Activated CD4-positive, alpha-beta T cell treated with anti-CD3 and anti-CD28 coated beads for 36 hours (primary cell): ENCODE data around the gene CAB39L. TPM values are rescaled to one million over a fixed set of nuclear protein-coding genes. Genes with fewer than 3 reads are reported as not detected.

Source experiments
- ATAC-seq: fragments of 200-7000 bp; cut with Tn5 transposase; one replicate; pipeline ENCODE4 v1.10.0; 2021; ENCODE audit warnings: mild to moderate bottlenecking, moderate library complexity
- CTCF ChIA-PET: fragments of 350-600 bp; sonication (Branson Sonifier 250); formaldehyde crosslinking; loops from one replicate; lab custom pipeline; 2021; ENCODE audit warnings: antibody characterized with exemption; lab: Charles Lee
- POLR2A ChIA-PET: fragments of 350-600 bp; sonication (Branson Sonifier 250); formaldehyde crosslinking; loops from one replicate; lab custom pipeline; 2021; ENCODE audit warnings: antibody characterized with exemption, inconsistent platforms; lab: Charles Lee
- DNase-seq: peaks from one replicate; pipeline ENCODE4 v3.0.0-alpha.2; 2020
- H3K27ac Mint-ChIP-seq: one replicate; pipeline ENCODE4 v1.8.0; 2021; ENCODE audit warnings: mixed read lengths
- H3K27me3 Mint-ChIP-seq: one replicate; pipeline ENCODE4 v1.8.0; 2021; ENCODE audit warnings: mixed read lengths
- H3K36me3 Mint-ChIP-seq: one replicate; pipeline ENCODE4 v1.8.0; 2021; ENCODE audit warnings: low read depth, mixed read lengths
- H3K4me1 Mint-ChIP-seq: one replicate; pipeline ENCODE4 v1.8.0; 2021; ENCODE audit warnings: mixed read lengths
- H3K4me3 Mint-ChIP-seq: one replicate; pipeline ENCODE4 v1.8.0; 2021; ENCODE audit warnings: mild to moderate bottlenecking, moderate library complexity, mixed read lengths
- H3K9me3 Mint-ChIP-seq: one replicate; pipeline ENCODE4 v1.8.0; 2021; ENCODE audit warnings: low read depth, mixed read lengths
- intact Hi-C, 2 experiments: fragments of 100-400 bp; cut with DNase I in 1 of 2; cut with micrococcal nuclease in 1 of 2; formaldehyde crosslinking; loops; one replicate each; pipeline versions ENCODE4 v1.14.2 to v1.15.1; 2022 to 2024; cut with DNase I, micrococcal nuclease
- total RNA-seq, 2 experiments: library from RNA; stranded (reverse); gene quantifications; one replicate each; pipeline ENCODE4 v1.2.3, GENCODE V29; 2021

CAB39L gene
- total RNA-seq, 2 experiments from 2014 or later, result 4.8 to 5.7 TPM

- Mint-ChIP-seq H3K9me3 (no peaks in the 10 kb centered on the region), H3K4me1 (peaks cover 8% of the 10 kb centered on the region), H3K4me3 (no peak overlapping the region), H3K36me3 (no peaks in the 10 kb centered on the region), H3K27me3 (no peaks in the 10 kb centered on the region), H3K27ac (no peak overlapping the region)
- POLR2A ChIA-PET, result no interaction called here
- ATAC-seq (no peak), DNase-seq (no peak)
- CTCF ChIA-PET, result interaction anchor here (0.5 to 0.8 kb wide), 2 partner anchors 304 to 311 kb away, joined by 3 to 4 read pairs; no protein-coding TSS in a partner anchor
- intact Hi-C loops, result no loop called here
Measured at GRCh38 chr13:49320975-49321374, 122.9 kb downstream of the CAB39L start.

- intact Hi-C loops, result no loop called here
- ATAC-seq (no peak), DNase-seq (no peak)
- POLR2A ChIA-PET, result no interaction called here
- CTCF ChIA-PET, result no interaction called here
- peaks cover 8% of the 10 kb centered on the region for H3K4me1 Mint-ChIP-seq
- H3K9me3 Mint-ChIP-seq, result no peaks in the 10 kb centered on the region
- no peak overlapping the region for H3K4me3 Mint-ChIP-seq
- no peak overlapping the region for H3K27ac Mint-ChIP-seq
- H3K27me3 Mint-ChIP-seq, result no peaks in the 10 kb centered on the region
- H3K36me3 Mint-ChIP-seq, result no peaks in the 10 kb centered on the region
Measured at GRCh38 chr13:49319951-49320350, 123.9 kb downstream of the CAB39L start.

- POLR2A ChIA-PET, result no interaction called here
- no peaks in the 10 kb centered on the region for H3K36me3 Mint-ChIP-seq
- ATAC-seq, result no peak
Measured at GRCh38 chr13:49319551-49319950, 124.3 kb downstream of the CAB39L start.

GRCh38 chr13:49315756-49316482, 127.9 kb downstream of the CAB39L start:
- no peak for ATAC-seq
- no peak for DNase-seq
- POLR2A ChIA-PET, result no interaction called here
- Mint-ChIP-seq H3K4me3 (no peak overlapping the region), H3K27me3 (no peaks in the 10 kb centered on the region), H3K36me3 (no peaks in the 10 kb centered on the region), H3K27ac (no peak overlapping the region), H3K9me3 (no peaks in the 10 kb centered on the region), H3K4me1 (peaks cover 15% of the 10 kb centered on the region)
- intact Hi-C loops, result no loop called here
- CTCF ChIA-PET, result interaction anchor here (1.2 kb wide), 1 partner anchor 25 kb away, joined by 3 read pairs; no protein-coding TSS in a partner anchor

More at GRCh38 chr13:49319551-49319950, 124.3 kb downstream of the CAB39L start:
- intact Hi-C loops, result no loop called here
- no peaks in the 10 kb centered on the region for H3K9me3 Mint-ChIP-seq
- CTCF ChIA-PET, result no interaction called here
- no peak overlapping the region for H3K27ac Mint-ChIP-seq
- no peak for DNase-seq
- H3K27me3 Mint-ChIP-seq, result no peaks in the 10 kb centered on the region
- peaks cover 8% of the 10 kb centered on the region for H3K4me1 Mint-ChIP-seq
- H3K4me3 Mint-ChIP-seq, result no peak overlapping the region

- no peak overlapping the region for H3K4me3 Mint-ChIP-seq
- POLR2A ChIA-PET, result no interaction called here
- H3K36me3 Mint-ChIP-seq, result no peaks in the 10 kb centered on the region
- peaks cover 10% of the 10 kb centered on the region for H3K4me1 Mint-ChIP-seq
- no peaks in the 10 kb centered on the region for H3K9me3 Mint-ChIP-seq
- no peak for DNase-seq
- H3K27me3 Mint-ChIP-seq, result no peaks in the 10 kb centered on the region
- no peak for ATAC-seq
- intact Hi-C loops, result no loop called here
- H3K27ac Mint-ChIP-seq, result no peak overlapping the region
- CTCF ChIA-PET, result interaction anchor here (1.2 kb wide), 1 partner anchor 25 kb away, joined by 3 read pairs; no protein-coding TSS in a partner anchor
Measured at GRCh38 chr13:49315036-49315565, 128.8 kb downstream of the CAB39L start.

- Mint-ChIP-seq H3K9me3 (no peaks in the 10 kb centered on the region), H3K27me3 (no peaks in the 10 kb centered on the region), H3K4me1 (peaks cover 10% of the 10 kb centered on the region), H3K4me3 (no peak overlapping the region), H3K27ac (no peak overlapping the region), H3K36me3 (no peaks in the 10 kb centered on the region)
- intact Hi-C loops, result no loop called here
- CTCF ChIA-PET, result interaction anchor here (1.2 kb wide), 1 partner anchor 293 kb away, joined by 5 read pairs; no protein-coding TSS in a partner anchor
- POLR2A ChIA-PET, result no interaction called here
- no peak for DNase-seq
- no peak for ATAC-seq
Measured at GRCh38 chr13:49314344-49314882, 129.5 kb downstream of the CAB39L start.

- intact Hi-C loops, result no loop called here
- ChIA-PET POLR2A (no interaction called here), CTCF (interaction anchor here (1.4 to 1.9 kb wide), 2 partner anchors 23 to 297 kb away, joined by 3 to 7 read pairs; no protein-coding TSS in a partner anchor)
- Mint-ChIP-seq H3K4me1 (peaks cover 10% of the 10 kb centered on the region), H3K27me3 (no peaks in the 10 kb centered on the region), H3K36me3 (no peaks in the 10 kb centered on the region), H3K27ac (no peak overlapping the region), H3K4me3 (no peak overlapping the region), H3K9me3 (no peaks in the 10 kb centered on the region)
- DNase-seq (no peak), ATAC-seq (no peak)
Measured at GRCh38 chr13:49311816-49312215, 132.0 kb downstream of the CAB39L start.

GRCh38 chr13:49310251-49310650, 133.6 kb downstream of the CAB39L start:
- intact Hi-C loops, result no loop called here
- POLR2A ChIA-PET, result no interaction called here
- Mint-ChIP-seq H3K27me3 (no peaks in the 10 kb centered on the region), H3K4me1 (peaks cover 10% of the 10 kb centered on the region), H3K4me3 (no peak overlapping the region), H3K36me3 (no peaks in the 10 kb centered on the region), H3K9me3 (no peaks in the 10 kb centered on the region), H3K27ac (no peak overlapping the region)
- CTCF ChIA-PET, result no interaction called here
- DNase-seq (no peak), ATAC-seq (no peak)

GRCh38 chr13:49308921-49309408, 134.9 kb downstream of the CAB39L start:
- no peaks in the 10 kb centered on the region for H3K9me3 Mint-ChIP-seq
- intact Hi-C loops, result no loop called here
- H3K27ac Mint-ChIP-seq, result no peak overlapping the region
- CTCF ChIA-PET, result interaction anchor here (0.5 kb wide), 1 partner anchor 311 kb away, joined by 3 read pairs; no protein-coding TSS in a partner anchor
- POLR2A ChIA-PET, result no interaction called here
- ATAC-seq, result no peak
- no peak for DNase-seq
- H3K36me3 Mint-ChIP-seq, result no peaks in the 10 kb centered on the region
- no peak overlapping the region for H3K4me3 Mint-ChIP-seq
- H3K27me3 Mint-ChIP-seq, result no peaks in the 10 kb centered on the region
- H3K4me1 Mint-ChIP-seq, result peaks cover 5% of the 10 kb centered on the region

- H3K4me1 Mint-ChIP-seq, result no peaks in the 10 kb centered on the region
- intact Hi-C loops, result no loop called here
- DNase-seq (no peak), ATAC-seq (no peak)
- ChIA-PET CTCF (no interaction called here), POLR2A (no interaction called here)
- H3K27me3 Mint-ChIP-seq, result no peaks in the 10 kb centered on the region
- no peak overlapping the region for H3K27ac Mint-ChIP-seq
- no peaks in the 10 kb centered on the region for H3K36me3 Mint-ChIP-seq
- no peak overlapping the region for H3K4me3 Mint-ChIP-seq
- H3K9me3 Mint-ChIP-seq, result no peaks in the 10 kb centered on the region
Measured at GRCh38 chr13:49308097-49308875, 135.6 kb downstream of the CAB39L start.

- no peaks in the 10 kb centered on the region for H3K4me1 Mint-ChIP-seq
- H3K27me3 Mint-ChIP-seq, result no peaks in the 10 kb centered on the region
- DNase-seq (no peak), ATAC-seq (no peak)
- no peaks in the 10 kb centered on the region for H3K36me3 Mint-ChIP-seq
- ChIA-PET POLR2A (no interaction called here), CTCF (interaction anchor here (1.3 kb wide), 1 partner anchor 23 kb away, joined by 3 read pairs; no protein-coding TSS in a partner anchor)
- no peaks in the 10 kb centered on the region for H3K9me3 Mint-ChIP-seq
- intact Hi-C loops, result no loop called here
- H3K4me3 Mint-ChIP-seq, result no peak overlapping the region
- H3K27ac Mint-ChIP-seq, result no peak overlapping the region
Measured at GRCh38 chr13:49307365-49307764, 136.5 kb downstream of the CAB39L start.
